HL-60 (cell line): ENCODE data around the gene KCNQ1OT1.

Source experiments
- DNase-seq, 2 experiments: peaks; one replicate each; pipeline ENCODE4 v3.0.0-alpha.2; 2010 to 2020; ENCODE audit warnings: low read depth in 1 of 2, low spot score in 1 of 2
- H3K27ac ChIP-seq: fragments of 250-450 bp; sonication (Bioruptor Pico); replicated peaks from 2 replicates; pipeline ENCODE4 v1.5.1; 2020; ENCODE audit warnings: mild to moderate bottlenecking, moderate library complexity
- H3K27me3 ChIP-seq: fragments of 250-450 bp; sonication (Bioruptor Pico); 2 replicates; pipeline ENCODE4 v1.5.1; 2021; ENCODE audit warnings: mild to moderate bottlenecking, moderate library complexity; ENCODE audit not compliant: insufficient read depth, poor library complexity, severe bottlenecking
- H3K4me3 ChIP-seq: replicated peaks from 2 replicates; pipeline ENCODE4 v1.5.1; 2011; ENCODE audit warnings: mild to moderate bottlenecking, control low read depth, low read length; ENCODE audit not compliant: insufficient read depth
- CTCF ChIP-seq: IDR thresholded peaks from one replicate; pipeline ENCODE4 v1.5.1; 2011; ENCODE audit warnings: low read length, control low read depth, inconsistent platforms; ENCODE audit not compliant: insufficient read depth
- GABPA ChIP-seq: IDR thresholded peaks from 2 replicates; pipeline ENCODE4 v1.6.1; 2012; ENCODE audit warnings: low read depth
- POLR2AphosphoS5 ChIP-seq: IDR thresholded peaks from 2 replicates; pipeline ENCODE4 v1.6.1; 2012; ENCODE audit warnings: low read depth
- REST ChIP-seq: IDR thresholded peaks from 2 replicates; pipeline ENCODE4 v1.6.1; 2012; ENCODE audit warnings: low read depth; ENCODE audit not compliant: insufficient replicate concordance
- SPI1 ChIP-seq: IDR thresholded peaks from 2 replicates; pipeline ENCODE4 v1.6.1; 2012; ENCODE audit warnings: low read depth, mild to moderate bottlenecking, borderline replicate concordance

Gene KCNQ1OT1

GRCh38 chr11:2645779-2646118 lies 54.0 kb downstream of the KCNQ1OT1 start:
- no peak for DNase-seq
- Histone ChIP-seq H3K27ac (no peak overlapping the region), H3K27me3 (no peaks in the 10 kb centered on the region), H3K4me3 (no peak overlapping the region)
- TF ChIP-seq CTCF = no peak
- no peak for TF ChIP-seq SPI1
- no peak for TF ChIP-seq GABPA
- no peak for TF ChIP-seq POLR2AphosphoS5
- TF ChIP-seq REST = no peak

- Histone ChIP-seq H3K27ac (no peak overlapping the region), H3K27me3 (no peaks in the 10 kb centered on the region), H3K4me3 (no peak overlapping the region)
- DNase-seq = no peak
- TF ChIP-seq GABPA = no peak
- TF ChIP-seq CTCF = no peak
- no peak for TF ChIP-seq POLR2AphosphoS5
- no peak for TF ChIP-seq REST
- no peak for TF ChIP-seq SPI1
These were observed 54.7 kb downstream of the KCNQ1OT1 start for GRCh38 chr11:2644844-2645778.

GRCh38 chr11:2643746-2644145 lies 56.0 kb downstream of the KCNQ1OT1 start:
- TF ChIP-seq GABPA (no peak), CTCF (no peak), POLR2AphosphoS5 (no peak), SPI1 (no peak), REST (no peak)
- DNase-seq = no peak

More at GRCh38 chr11:2643746-2644145, 56.0 kb downstream of the KCNQ1OT1 start:
- no peak overlapping the region for H3K4me3 ChIP-seq
- no peak overlapping the region for H3K27ac ChIP-seq
- H3K27me3 ChIP-seq = no peaks in the 10 kb centered on the region
